NCI-H1105 treated with DMSO at 0.1 percent for 48 hours (cell line): Measurements from ENCODE around the gene DBX2.
"Not testable (repeated sequence)": the region's sequence is repeated elsewhere in the genome, so short reads cannot be mapped to it uniquely, and the experiment has no call there.

Experiments
- DNase-seq: peaks from one replicate; lab custom pipeline; 2025; lab: John Stamatoyannopoulos, UW

DBX2 gene

GRCh38 chr12:45050751-45051571 lies at the start of gene DBX2:
Gene DBX2, minus strand, starts transcription at chr12:45051099. Its CDS starts 172 bp downstream, at chr12:45050927.
- peak; percentile 55 for DNase-seq

DNA sequence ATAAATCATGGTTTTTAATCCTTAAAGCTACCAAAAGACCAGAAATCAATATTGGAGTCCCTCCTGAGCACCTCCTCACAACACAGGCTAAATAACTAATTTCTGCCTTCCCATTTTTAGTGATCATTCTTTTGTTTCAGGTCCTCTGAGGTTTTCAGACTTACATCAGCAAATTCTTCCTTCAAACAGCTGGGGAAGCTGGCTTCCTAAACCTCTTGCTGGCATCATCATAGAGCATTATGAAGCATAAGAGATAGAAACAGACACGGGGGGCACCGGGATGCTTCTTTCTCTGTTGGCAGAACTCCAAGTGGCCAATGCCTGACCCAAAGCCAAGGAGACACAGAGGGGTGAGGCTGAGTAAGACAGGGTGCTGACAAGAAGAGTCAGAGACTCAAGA lies 47.9 kb upstream of the DBX2 start:
- DNase-seq, result no peak

GRCh38 chr12:45095417-45095816 lies 44.5 kb upstream of the DBX2 start:
- DNase-seq, result not testable (repeated sequence)

DNA sequence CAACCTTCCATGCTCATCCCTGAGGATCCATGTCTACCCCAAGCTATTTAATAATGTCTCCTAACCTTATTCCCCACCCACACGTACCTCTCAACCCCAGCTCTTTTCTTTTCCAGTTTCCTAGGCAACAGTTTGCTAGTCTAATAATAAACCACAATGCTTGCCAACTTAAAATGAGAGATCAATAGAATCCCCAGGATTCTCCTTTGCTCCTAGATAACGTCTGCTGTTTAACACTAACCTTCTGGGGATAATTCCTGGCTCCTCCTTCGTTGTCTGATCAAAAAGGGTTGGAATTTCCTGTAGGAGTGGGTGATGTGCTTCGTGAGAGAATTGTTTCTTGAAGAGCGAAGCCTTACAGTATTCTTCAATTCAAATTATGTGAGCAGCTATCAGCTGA lies 42.2 kb upstream of the DBX2 start:
- DNase-seq, result no peak

- no peak for DNase-seq
Measured at GRCh38 chr12:45089411-45090075, 38.6 kb upstream of the DBX2 start.

DNA sequence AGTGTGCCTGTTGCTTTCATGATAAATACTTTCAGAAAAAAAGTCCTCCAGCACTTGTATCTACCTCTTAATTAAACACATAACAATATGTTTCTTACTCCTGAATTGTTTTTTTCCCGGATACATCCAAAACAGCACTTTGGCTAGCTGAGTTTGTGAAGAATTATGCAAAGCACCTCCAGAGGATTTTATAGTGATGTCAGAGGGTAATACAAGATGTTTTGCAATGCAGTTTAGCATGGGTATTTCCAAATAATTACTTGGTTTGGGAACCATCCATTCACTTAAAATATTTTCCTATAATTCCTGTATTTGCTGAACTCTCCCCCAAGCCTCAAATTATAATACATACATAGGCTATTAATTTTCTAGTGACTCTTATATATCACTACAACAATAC lies 37.7 kb upstream of the DBX2 start:
- no peak for DNase-seq

- not testable (repeated sequence) for DNase-seq
Measured at GRCh38 chr12:45084248-45084647, 33.3 kb upstream of the DBX2 start.

- no peak for DNase-seq
Measured at GRCh38 chr12:45077251-45077650, 26.4 kb upstream of the DBX2 start.

DNA sequence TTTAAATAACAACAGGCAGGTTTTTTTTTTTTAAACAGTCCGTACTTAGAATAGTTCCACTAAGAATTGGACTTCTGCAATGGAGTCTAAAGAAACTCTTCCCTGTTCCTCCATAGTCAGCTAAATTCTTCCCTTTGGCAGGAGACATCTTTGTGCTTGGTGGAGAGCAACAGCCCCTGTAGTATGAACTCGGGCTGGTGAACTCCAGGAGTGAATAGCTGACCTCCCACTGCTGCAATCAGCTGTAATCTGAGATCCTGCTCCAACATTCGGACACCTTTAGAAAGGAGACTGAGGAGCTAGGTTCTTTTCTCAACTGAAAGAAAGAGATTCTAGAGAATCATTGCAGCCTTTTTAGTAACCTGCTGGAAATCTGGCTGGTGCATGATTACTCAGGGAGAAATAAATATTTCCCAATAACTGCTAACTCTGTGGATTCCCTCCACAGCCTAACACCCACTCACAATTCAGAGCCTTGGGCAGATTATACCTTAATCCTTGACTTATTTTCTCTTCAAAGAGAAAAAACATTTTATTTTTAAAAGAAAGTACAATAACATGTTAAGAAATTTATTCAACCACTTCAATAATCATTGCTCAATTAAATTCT lies 25.6 kb upstream of the DBX2 start:
- DNase-seq, result no peak

GRCh38 chr12:45075587-45076282 lies 24.8 kb upstream of the DBX2 start:
- no peak for DNase-seq

- DNase-seq, result no peak
Measured at GRCh38 chr12:45065125-45065626, 14.3 kb upstream of the DBX2 start.

- no peak for DNase-seq
Measured at GRCh38 chr12:45060976-45061375, 10.1 kb upstream of the DBX2 start.

- DNase-seq, result peak; percentile 57
Measured at GRCh38 chr12:45051572-45052125, 750 bp upstream of the DBX2 start.

GRCh38 chr12:45049912-45050750 lies 768 bp downstream of the DBX2 start:
- no peak for DNase-seq

GRCh38 chr12:45042599-45042998 lies 8.3 kb downstream of the DBX2 start:
- no peak for DNase-seq

GRCh38 chr12:45040977-45041376 lies 9.9 kb downstream of the DBX2 start:
- no peak for DNase-seq

GRCh38 chr12:45039757-45040156 lies 11.1 kb downstream of the DBX2 start:
- no peak for DNase-seq

GRCh38 chr12:45034861-45035265 lies 16.0 kb downstream of the DBX2 start:
- DNase-seq, result no peak

GRCh38 chr12:45017916-45018315 lies 33.0 kb downstream of the DBX2 start:
- DNase-seq, result peak; percentile 51

DNA sequence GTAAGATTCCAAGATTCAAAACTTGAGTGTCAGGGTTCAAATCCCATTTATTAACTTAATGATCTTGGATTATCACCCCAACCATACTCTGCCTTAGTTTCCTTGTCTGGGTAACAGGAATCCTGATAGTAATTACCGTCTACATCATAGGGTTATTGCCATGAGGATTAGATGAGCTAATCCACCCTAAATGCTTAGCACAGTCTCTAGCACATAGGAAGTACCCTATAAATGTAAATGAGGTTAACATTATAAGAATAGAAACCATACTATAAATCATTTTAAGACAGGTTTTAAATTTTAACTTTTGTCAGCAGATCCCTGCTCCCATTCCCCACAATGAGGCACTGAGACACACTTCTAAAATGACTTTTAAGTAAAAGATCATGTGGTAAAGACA lies 36.5 kb downstream of the DBX2 start:
- no peak for DNase-seq

DNA sequence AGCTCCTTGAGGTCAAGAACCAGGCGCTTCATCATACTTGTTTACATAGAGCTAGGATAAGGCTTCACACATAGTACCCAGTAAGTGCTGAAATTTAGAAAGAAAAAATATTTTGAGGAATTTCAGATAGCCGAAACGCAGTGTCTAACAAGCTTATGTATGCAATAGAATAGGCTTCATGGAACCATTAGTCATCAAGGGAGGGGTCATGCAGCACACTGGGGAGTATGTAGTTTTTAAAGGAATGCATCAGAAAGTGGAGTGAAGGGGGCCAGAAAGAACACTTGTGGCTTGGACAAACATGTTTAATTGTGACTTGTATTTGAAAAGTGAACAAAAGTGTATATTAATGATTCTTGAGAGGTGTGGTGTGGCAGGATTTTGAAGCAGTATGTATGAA lies 38.1 kb downstream of the DBX2 start:
- no peak for DNase-seq
